Heart left ventricle (tissue), 13 donors: ENCODE data around the gene AP1M2.

Experiments used
- CTCF ChIP-seq, 12 donors: fragments of 200-600 bp; sonication (generic) in 4 of 12; IDR thresholded peaks; one replicate each; pipeline versions ENCODE4 v1.5.0 to v1.8.0; 2018 to 2022; ENCODE audit warnings: antibody characterized with exemption in 12 of 12, mild to moderate bottlenecking in 5 of 12
- POLR2A ChIP-seq, 2 donors: fragments of 450-650 bp; IDR thresholded peaks; one replicate each; pipeline ENCODE4 v1.6.1; 2017; ENCODE audit warnings: antibody characterized with exemption in 2 of 2, mild to moderate bottlenecking in 2 of 2, moderate library complexity in 2 of 2
- donor health status: ischemic (EF 13 %, LVEDD 7.1; RV severe dilation, severe dysfunction).
- donor health status: DM: no; HTN: yes; CAD: no.
- donor health status: DM: no; HTN: no; CAD: no.
- donor health status: ischemic (EF 25% LVEDD 6.9; RV normal size, moderate dysfunction).
- donor health status: ischemic (EF 25% LVEDD 5.7; RV mildly dilated, moderate dysfunction).
- donor health status: ischemic (EF 35%, LVEDD 5.7; RV mildly dilated, moderate dysfunction).
- donor health status: nonischemic (EF 11% LVEDD 7.7; RV severe dilation, severe dysfunction).
- donor health status: DM: yes; HTN: yes; CAD: no.
- donor health status: PGD.
- donor health status: ischemic (EF 29% LVEDD 5.4; RV normal size, mild dysfunction).
- donor health status: nonischemic (EF 23%, LVEDD 6.1; RV moderate dilation, normal function).

GRCh38 chr19:10600149-10600548 lies 13.0 kb upstream of the AP1M2 start:
- TF ChIP-seq CTCF (IDR thresholded peaks at IDR 0.05) (no peak), POLR2A (IDR thresholded peaks at IDR 0.05) (no peak)
